HG02973 (cell line): Measurements from ENCODE around the gene KRCC1.
"Not testable (repeated sequence)": the region's sequence is repeated elsewhere in the genome, so short reads cannot be mapped to it uniquely, and the experiment has no call there.

Experiments
- ATAC-seq: cut with Tn5 transposase; IDR thresholded peaks from one replicate; pipeline ENCODE4 v1.9.1; 2021; ENCODE audit warnings: moderate library complexity; ENCODE audit not compliant: unreplicated experiment

The KRCC1 gene

GRCh38 chr2:88003074-88003755 is 52.4 kb downstream of the KRCC1 start:
- ATAC-seq, result no peak

DNA sequence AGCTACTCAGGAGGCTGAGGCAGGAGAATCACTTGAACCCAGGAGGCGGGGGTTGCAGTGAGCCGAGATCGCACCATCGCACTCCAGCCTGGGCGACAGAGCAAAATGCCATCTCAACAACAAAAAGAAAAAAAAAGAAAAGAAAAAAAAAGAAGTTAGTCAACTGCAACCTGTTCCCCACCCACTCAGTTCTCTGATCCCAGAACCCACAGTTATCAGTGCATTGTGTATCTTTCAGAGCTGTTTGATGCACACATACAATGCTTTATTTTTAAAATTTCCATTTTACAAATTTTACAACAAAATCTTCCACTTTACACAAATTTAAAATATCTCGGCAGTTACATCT is 53.2 kb downstream of the KRCC1 start:
- no peak for ATAC-seq

GRCh38 chr2:88000474-88000873 is 55.1 kb downstream of the KRCC1 start:
- ATAC-seq, result not testable (repeated sequence)

DNA sequence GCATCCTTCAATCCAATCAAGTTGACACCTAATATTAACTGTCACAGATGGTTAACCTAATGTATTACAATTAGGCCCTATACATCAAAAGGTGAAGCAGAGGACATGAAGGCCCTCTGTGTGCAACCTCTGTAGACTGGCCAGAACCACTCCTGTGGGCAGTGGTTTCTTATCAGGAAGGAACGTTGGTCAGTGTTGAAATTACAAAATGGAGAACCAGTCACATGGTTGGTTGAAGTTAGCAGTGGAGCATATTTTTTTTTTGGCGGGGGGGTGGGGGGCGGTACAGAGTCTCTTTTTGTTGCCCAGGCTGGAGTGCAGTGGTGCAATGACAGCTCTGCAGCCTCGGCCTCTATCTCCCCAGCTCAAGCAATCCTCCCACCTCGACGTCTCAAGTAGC is 59.0 kb downstream of the KRCC1 start:
- ATAC-seq, result no peak

- no peak for ATAC-seq
Observed at GRCh38 chr2:87995756-87996155, 59.8 kb downstream of the KRCC1 start.

DNA sequence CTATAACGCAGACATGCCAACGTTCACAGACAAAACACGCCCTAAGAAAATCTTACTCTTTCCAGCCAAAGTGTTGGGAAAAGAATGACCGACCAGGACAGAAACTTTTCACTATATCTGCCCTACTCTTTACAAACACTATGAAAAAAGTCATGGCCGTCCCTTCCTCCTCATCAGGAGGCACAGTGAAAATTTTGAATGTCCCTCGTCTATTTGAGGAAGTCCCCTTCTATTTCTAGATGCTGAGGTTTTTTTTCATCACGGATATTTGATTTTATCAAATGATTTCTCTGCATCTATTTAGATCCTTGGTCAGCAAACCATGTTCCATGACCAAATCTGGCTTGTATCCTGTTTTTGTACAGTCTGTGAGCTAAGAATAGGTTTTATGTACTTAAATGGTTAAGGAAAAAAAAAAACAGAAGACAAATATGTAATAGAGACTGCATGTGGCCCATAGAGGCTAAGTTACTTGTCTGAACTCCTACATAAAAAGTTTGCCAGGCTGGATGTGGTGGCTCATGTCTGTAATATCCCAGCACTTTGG is 61.2 kb downstream of the KRCC1 start:
- ATAC-seq, result not testable (repeated sequence)

DNA sequence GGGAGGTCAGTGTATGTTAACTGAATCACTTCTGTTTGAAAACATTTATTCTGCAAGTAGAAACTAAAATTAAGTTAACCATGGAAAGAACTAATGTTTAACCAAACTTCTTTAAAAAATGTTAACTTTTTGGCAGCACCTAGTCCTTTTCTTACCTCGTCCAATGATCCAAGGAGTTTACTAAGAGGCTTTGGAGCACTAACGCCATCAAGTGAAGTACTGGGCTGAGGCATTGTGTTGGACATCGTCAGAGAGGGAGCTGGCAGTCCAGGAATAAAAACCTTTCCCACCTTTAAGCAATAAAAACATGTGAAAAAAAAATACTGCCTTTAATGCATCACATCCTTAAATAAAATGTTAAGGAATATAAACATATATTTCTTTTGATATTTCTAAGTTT is 63.0 kb downstream of the KRCC1 start:
- not testable (repeated sequence) for ATAC-seq

DNA sequence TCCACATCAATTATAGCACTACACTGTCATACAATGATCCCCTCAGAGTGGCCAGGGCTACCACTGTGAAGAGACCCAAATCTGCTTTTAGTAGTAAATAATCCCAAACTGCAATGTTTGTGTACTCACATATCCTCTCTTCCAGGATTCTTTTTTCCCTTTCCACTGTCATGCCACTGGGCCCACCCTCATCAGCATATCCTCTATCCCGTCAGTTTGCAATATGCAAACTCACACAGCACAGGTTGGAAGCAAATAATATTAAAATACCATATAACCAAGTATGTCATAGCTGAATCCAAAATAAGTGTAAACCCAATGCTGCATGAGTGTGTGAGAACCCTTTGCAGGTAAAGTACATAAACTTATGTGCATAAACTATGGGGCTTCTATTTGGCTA is 68.1 kb downstream of the KRCC1 start:
- ATAC-seq, result not testable (repeated sequence)

GRCh38 chr2:87985902-87986301 is 69.7 kb downstream of the KRCC1 start:
- not testable (repeated sequence) for ATAC-seq

DNA sequence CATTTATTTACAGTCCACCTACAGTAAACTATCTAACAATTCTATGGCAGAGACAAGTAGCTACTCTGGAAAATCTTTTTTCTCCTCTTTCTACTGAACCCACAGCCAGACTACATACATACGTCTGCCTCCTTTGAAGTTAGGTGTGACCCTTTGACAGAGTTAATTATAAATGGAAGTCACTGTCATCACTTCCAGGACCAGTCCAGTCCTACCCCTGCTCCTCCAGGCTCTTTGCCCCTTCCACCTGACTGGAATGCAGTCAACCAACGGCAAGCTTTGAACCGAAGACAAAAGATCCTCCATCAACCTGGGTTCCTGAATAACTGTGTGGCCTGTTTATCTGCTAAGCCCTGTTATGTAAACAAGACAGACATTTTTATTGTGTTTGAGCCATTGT is 74.4 kb downstream of the KRCC1 start:
- not testable (repeated sequence) for ATAC-seq
